Adrenal gland (tissue), 12 donors: ENCODE measurements around the gene DPP8. TPM values are rescaled to one million over a fixed set of nuclear protein-coding genes. Genes with fewer than 3 reads are reported as not detected.

Experiments
- DNase-seq, 7 donors: peaks; one replicate each; pipeline ENCODE4 v3.0.0-alpha.2; 2019 to 2020
- H3K27ac ChIP-seq, 5 donors: fragments of 200-600 bp; sonication (generic) in 4 of 5; 1 replicate in 3 of 5; 2 replicates in 2 of 5; pipeline versions ENCODE4 v1.5.1 to v1.8.0; 2016 to 2020; ENCODE audit warnings: mild to moderate bottlenecking in 1 of 5
- H3K27me3 ChIP-seq: fragments of 200-600 bp; 2 replicates; pipeline ENCODE4 v1.8.0; 2021
- H3K36me3 ChIP-seq, 2 donors: fragments of 200-600 bp; replicated peaks in 1 of 2; 1 replicate in 1 of 2; 2 replicates in 1 of 2; pipeline versions ENCODE4 v1.5.1 to v1.8.0; 2018 to 2022
- H3K4me1 ChIP-seq, 2 donors: fragments of 200-600 bp; replicated peaks in 1 of 2; 1 replicate in 1 of 2; 2 replicates in 1 of 2; pipeline versions ENCODE4 v1.5.1 to v1.8.0; 2018 to 2021
- H3K4me3 ChIP-seq, 4 donors: fragments of 200-600 bp; sonication (generic) in 3 of 4; one replicate each; pipeline ENCODE4 v1.5.1; 2016 to 2018
- H3K9me3 ChIP-seq, 3 donors: fragments of 200-600 bp; sonication (generic) in 1 of 3; replicated peaks in 1 of 3; 1 replicate in 2 of 3; 2 replicates in 1 of 3; pipeline versions ENCODE4 v1.5.1 to v1.8.0; 2016 to 2021
- CTCF ChIP-seq, 6 experiments: fragments of 450-650 bp in 4 of 6; fragments of 200-600 bp in 2 of 6; sonication (generic) in 1 of 6; IDR thresholded peaks; 1 replicate in 5 of 6; 2 replicates in 1 of 6; pipeline versions ENCODE4 v1.5.1 to v1.8.0; 2016 to 2021; ENCODE audit warnings: antibody characterized with exemption in 6 of 6, mild to moderate bottlenecking in 2 of 6, moderate library complexity in 1 of 6
- POLR2A ChIP-seq, 2 donors: fragments of 450-650 bp; IDR thresholded peaks; one replicate each; pipeline ENCODE4 v1.6.1; 2017; ENCODE audit warnings: antibody characterized with exemption in 2 of 2, mild to moderate bottlenecking in 2 of 2, moderate library complexity in 1 of 2
- WGBS, 4 donors: extraction: QIAGEN DNeasy Blood & Tissue Kit in 2 of 4; methylation state at CpG; one replicate each; pipeline versions ENCODE4 v1.1.5 to v1.1.7; 2013 to 2017; 5-methylcytosine and 5-hydroxymethylcytosine counted together
- intact Hi-C, 2 donors: fragments of 100-400 bp; cut with DNase I; formaldehyde crosslinking; loops; one replicate each; pipeline versions ENCODE4 v1.14.1 to v1.15.0; 2022 to 2023
- polyA plus RNA-seq, 3 donors: library from polyadenylated mRNA; stranded (reverse); fragments of 200-250 nt in 2 of 3; fragments of 350-450 nt in 1 of 3; fragmentation: Illumina TruSeq in 1 of 3; extraction: RNeasy Lipid Tissue Mini Kit (QIAGEN cat#74804) in 1 of 3; gene quantifications; one replicate each; pipeline ENCODE4 v1.2.3, GENCODE V29; 2013 to 2014
- total RNA-seq, 9 donors: library from RNA; depleted of rRNA in 4 of 9; stranded (reverse); fragments of >200 nt in 4 of 9; fragments of 120-200 nt in 1 of 9; fragmentation: NEBNext Ultra II Directional in 1 of 9; extraction: Animal tissue kit (Norgen Biotek cat#: 25700) in 1 of 9; gene quantifications; one replicate each; pipeline versions ENCODE4 v1.1.0 to v1.2.4, GENCODE V29; 2013 to 2023
- donor health status: healthy with polysubstance abuse.
- donor health status: Bipolar disorder and iron deficiency.
- donor health status: DM: yes; HTN: yes; CAD: no.
- donor health status: DM: no; HTN: no; CAD: no.
- donor health status: DM: no; HTN: no; CAD: no.
- donor health status: DM: yes; HTN: yes; CAD: no.

DPP8 gene
- total and polyA plus RNA-seq, 12 donors: 5.7 to 101 (median 40.4) TPM

DNA sequence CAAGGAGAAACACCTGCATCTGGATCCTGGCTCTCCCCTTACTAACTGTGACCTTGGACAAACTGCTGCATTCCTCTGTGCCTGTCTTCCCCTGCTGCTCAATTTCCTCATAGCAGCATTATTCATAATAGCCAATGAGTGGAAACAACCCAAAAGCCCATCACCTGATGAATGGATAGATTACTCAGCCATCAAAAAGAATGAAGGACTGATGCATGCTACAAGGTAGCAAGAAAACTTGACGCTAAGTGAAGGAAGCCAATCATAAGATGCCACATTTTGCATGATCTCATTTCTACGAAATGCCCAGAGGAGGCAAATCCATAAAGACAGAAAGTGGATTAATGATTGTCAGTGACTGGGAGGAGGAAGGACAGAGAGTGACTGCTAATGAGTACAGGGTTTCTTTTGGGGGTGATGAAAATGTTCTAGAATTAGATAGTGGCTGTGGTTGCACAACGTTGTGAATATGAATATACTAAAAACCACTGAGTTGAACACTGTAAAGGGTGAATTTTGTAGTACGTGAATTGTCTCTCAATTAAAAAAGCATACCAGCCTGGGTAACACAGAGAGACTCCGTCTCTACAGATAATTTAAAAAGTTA is 105.9 kb downstream of the DPP8 start:
- no peaks in the 10 kb centered on the region for H3K27me3 ChIP-seq
- no peaks in the 10 kb centered on the region for H3K36me3 ChIP-seq
- H3K9me3 ChIP-seq: no peaks in the 10 kb centered on the region
- peak in 4 of 7 donors; percentile 20 to 56 (median 37) for DNase-seq
- peak overlapping the region in 1 of 5 donors; percentile 37 for H3K27ac ChIP-seq
- H3K4me1 ChIP-seq: peaks cover 0 to 23% of the 10 kb centered on the region in 2 donors
- H3K4me3 ChIP-seq: no peak overlapping the region
- intact Hi-C loops: no loop called here
- 46 to 65% (median 59%) methylated on average over 5 of the region's 5 CpGs for WGBS, 4 donors
- TF ChIP-seq POLR2A (IDR thresholded peaks at IDR 0.05): no peak
- TF ChIP-seq CTCF (IDR thresholded peaks at IDR 0.05): no peak

DNA sequence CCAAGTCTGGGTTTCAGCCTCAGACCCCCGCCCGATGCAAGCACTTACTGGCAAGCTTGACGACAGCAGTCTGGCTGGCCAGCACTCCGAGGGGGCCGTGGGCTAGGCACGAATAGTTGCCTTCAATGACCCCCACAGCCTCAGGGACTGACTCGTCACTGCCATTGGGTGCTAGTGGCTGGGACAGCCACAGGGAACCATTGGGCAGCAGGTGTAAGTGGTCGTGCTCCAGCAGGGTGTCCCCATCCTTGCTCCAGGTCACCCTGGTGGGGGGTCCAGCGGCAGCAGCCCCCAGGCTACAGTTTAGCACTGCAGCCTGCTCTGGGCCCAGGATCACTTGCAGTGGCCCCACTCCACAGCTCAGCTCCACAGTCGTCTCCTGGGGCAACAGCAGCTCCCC is 106.5 kb downstream of the DPP8 start:
- intact Hi-C loops: no loop called here
- Histone ChIP-seq H3K27ac (peak overlapping the region in 1 of 5 donors; percentile 37), H3K27me3 (no peaks in the 10 kb centered on the region), H3K9me3 (no peaks in the 10 kb centered on the region), H3K36me3 (no peaks in the 10 kb centered on the region), H3K4me3 (no peak overlapping the region), H3K4me1 (peaks cover 0 to 23% of the 10 kb centered on the region in 2 donors)
- DNase-seq: no peak
- WGBS, 4 donors: 76 to 92% (median 81%) methylated on average over 1 to 10 of the region's 10 CpGs
- TF ChIP-seq POLR2A (IDR thresholded peaks at IDR 0.05) (no peak), CTCF (IDR thresholded peaks at IDR 0.05) (no peak)

- Histone ChIP-seq H3K4me1 (peaks cover 0 to 23% of the 10 kb centered on the region in 2 donors), H3K36me3 (no peaks in the 10 kb centered on the region), H3K9me3 (no peaks in the 10 kb centered on the region), H3K27me3 (no peaks in the 10 kb centered on the region), H3K27ac (no peak overlapping the region), H3K4me3 (no peak overlapping the region)
- no peak for DNase-seq
- intact Hi-C loops: no loop called here
- WGBS, 4 donors: 90 to 93% (median 92%) methylated on average over 6 to 11 of the region's 11 CpGs
- TF ChIP-seq POLR2A (IDR thresholded peaks at IDR 0.05) (no peak), CTCF (IDR thresholded peaks at IDR 0.05) (no peak)
Measured at GRCh38 chr15:65410036-65410435, 107.5 kb downstream of the DPP8 start.

- no peak overlapping the region for H3K4me3 ChIP-seq
- H3K27ac ChIP-seq: no peak overlapping the region
- intact Hi-C loops: loop anchor here in 1 of 2 donors (10.0 kb wide), 1 partner anchor 176 kb away; no protein-coding TSS in a partner anchor
- WGBS, 4 donors: 83 to 93% (median 84%) methylated on average over 7 of the region's 7 CpGs
- no peak for TF ChIP-seq POLR2A (IDR thresholded peaks at IDR 0.05)
- no peaks in the 10 kb centered on the region for H3K36me3 ChIP-seq
- no peaks in the 10 kb centered on the region for H3K27me3 ChIP-seq
- peaks cover 0 to 17% of the 10 kb centered on the region in 2 donors for H3K4me1 ChIP-seq
- H3K9me3 ChIP-seq: no peaks in the 10 kb centered on the region
- DNase-seq: no peak
Measured at GRCh38 chr15:65409036-65409631, 108.4 kb downstream of the DPP8 start.
